C4-2B (cell line): ENCODE measurements around the gene FBLN5.
"Not testable (repeated sequence)": the region's sequence is repeated elsewhere in the genome, so short reads cannot be mapped to it uniquely, and the experiment has no call there.

ENCODE experiments used
- CTCF ChIP-seq: fragments of 450-650 bp; conservative IDR thresholded peaks from 2 replicates; pipeline ENCODE4 v1.5.1; 2017; ENCODE audit warnings: mild to moderate bottlenecking
- ZFX ChIP-seq: fragments of 450-650 bp; IDR thresholded peaks from 2 replicates; pipeline ENCODE4 v1.6.1; 2017

- TF ChIP-seq CTCF, ZFX: not testable (repeated sequence)
These were observed 102.4 kb downstream of the FBLN5 start for GRCh38 chr14:91845056-91845455.
